ENCODE results near the gene FAM47E. TPM values are rescaled to one million over a fixed set of nuclear protein-coding genes. Genes with fewer than 3 reads are reported as not detected.

The FAM47E gene
- total RNA-seq, 1 experiment from 2014 or later: 2.0 TPM

DNA sequence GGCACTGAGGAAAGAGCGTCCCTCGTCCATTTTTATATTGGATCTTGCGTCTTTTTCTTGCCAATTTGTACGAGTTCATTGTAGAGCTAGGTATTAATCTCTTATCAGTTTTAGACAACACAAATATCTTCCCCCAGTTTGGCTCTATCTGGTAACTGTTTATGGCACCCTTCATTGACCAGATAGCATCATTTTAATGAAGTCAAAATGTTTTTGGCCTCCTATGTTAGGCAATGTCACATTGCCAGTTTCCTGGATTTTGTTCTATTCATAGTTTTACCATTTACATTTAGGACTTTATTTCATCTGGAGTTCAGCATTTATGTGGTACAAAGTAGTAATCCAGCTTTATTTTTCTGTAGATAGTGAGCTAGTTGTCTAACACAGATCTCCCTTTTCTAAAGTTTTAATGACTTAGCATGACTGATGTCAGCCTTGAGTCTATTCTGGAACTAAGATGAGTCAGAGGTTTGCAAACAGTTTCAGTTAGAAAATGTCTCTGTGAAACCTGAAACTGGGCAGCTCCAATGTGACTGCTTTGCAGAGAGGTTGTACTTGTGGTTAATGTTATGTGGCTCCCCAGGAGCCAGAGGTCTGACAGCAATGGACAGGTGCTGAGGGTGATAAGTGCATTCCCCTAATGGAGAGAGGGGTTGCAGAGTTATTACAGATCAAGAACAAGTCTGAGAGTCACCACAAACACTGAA lies 49.7 kb downstream of the FAM47E start:
- DNase-seq: no peak
- Histone ChIP-seq H4K91ac (ENCODE audit: insufficient read length, low read depth, low read length) (no peak overlapping the region), H2AFZ (ENCODE audit: low read length) (no peak overlapping the region), H4K8ac (replicated peaks; ENCODE audit: insufficient read length, low read depth, low read length) (no peak overlapping the region), H3K23ac (ENCODE audit: insufficient read length, low read depth, low read length) (no peak overlapping the region), H3K56ac (ENCODE audit: insufficient read length, low read depth, low read length) (no peak overlapping the region), H3K4ac (ENCODE audit: low read depth, low read length) (no peak overlapping the region), H3K79me2 (ENCODE audit: insufficient read depth, low read length) (no peaks in the 10 kb centered on the region), H3K14ac (ENCODE audit: insufficient read depth, low read length) (no peak overlapping the region), H4K5ac (ENCODE audit: insufficient read length, low read depth, low read length) (no peak overlapping the region), H3K27me3 (ENCODE audit: insufficient read depth, low read length) (peaks cover 4% of the 10 kb centered on the region; the same call in 1 of the 2 replicates), H3K18ac (ENCODE audit: insufficient read length, low read depth, low read length) (no peak overlapping the region), H4K20me1 (ENCODE audit: control insufficient read depth, insufficient read depth, insufficient read length) (no peaks in the 10 kb centered on the region), H2BK20ac (ENCODE audit: low read depth, low read length, poor library complexity, severe bottlenecking) (no peak overlapping the region), H2BK5ac (ENCODE audit: insufficient read length, low read length) (no peak overlapping the region), H3K4me1 (ENCODE audit: insufficient read depth, low read length) (peaks cover 1% of the 10 kb centered on the region; the same call in 1 of the 2 replicates), H3K23me2 (ENCODE audit: insufficient read length, low read depth, low read length, poor library complexity, severe bottlenecking) (peaks cover 2% of the 10 kb centered on the region), H2AK5ac (ENCODE audit: insufficient read length, low read length) (no peak overlapping the region), H2BK120ac (ENCODE audit: low read depth, low read length, poor library complexity, severe bottlenecking) (no peak overlapping the region), H3K79me1 (ENCODE audit: insufficient read depth, low read depth, low read length, poor library complexity, severe bottlenecking) (no peaks in the 10 kb centered on the region), H2BK15ac (ENCODE audit: low read depth, low read length) (no peak overlapping the region), H2BK12ac (ENCODE audit: insufficient read length, low read depth, low read length) (no peak overlapping the region), H3K4me2 (ENCODE audit: insufficient read depth, insufficient read length, low read length) (no peak overlapping the region), H3K27ac (ENCODE audit: insufficient read length, low read depth, low read length) (no peak overlapping the region), H3K9ac (ENCODE audit: extremely low read depth, insufficient read length, low read length) (no peak overlapping the region), H3K9me3 (ENCODE audit: control insufficient read depth, low read depth, low read length) (peaks cover 3% of the 10 kb centered on the region), H3T11ph (ENCODE audit: low read length) (no peak overlapping the region)
- no peak overlapping the region for H3K27ac Mint-ChIP-seq
- H3K4me1 Mint-ChIP-seq: peaks cover 2 to 8% of the 10 kb centered on the region in 2 experiments; a peak in 3 of 4 replicates
- peaks cover 8 to 19% of the 10 kb centered on the region in 2 experiments for H3K9me3 Mint-ChIP-seq
- peaks cover 1 to 8% (median 4%) of the 10 kb centered on the region in 3 experiments; a peak in 5 of 7 replicates for H3K36me3 Mint-ChIP-seq (ENCODE audit: insufficient read depth in 1 of 3, low read depth in 3 of 3)
- peaks cover 16% of the 10 kb centered on the region for H3K27me3 Mint-ChIP-seq (ENCODE audit: low read depth)
- TF ChIP-seq, protein P1, sequence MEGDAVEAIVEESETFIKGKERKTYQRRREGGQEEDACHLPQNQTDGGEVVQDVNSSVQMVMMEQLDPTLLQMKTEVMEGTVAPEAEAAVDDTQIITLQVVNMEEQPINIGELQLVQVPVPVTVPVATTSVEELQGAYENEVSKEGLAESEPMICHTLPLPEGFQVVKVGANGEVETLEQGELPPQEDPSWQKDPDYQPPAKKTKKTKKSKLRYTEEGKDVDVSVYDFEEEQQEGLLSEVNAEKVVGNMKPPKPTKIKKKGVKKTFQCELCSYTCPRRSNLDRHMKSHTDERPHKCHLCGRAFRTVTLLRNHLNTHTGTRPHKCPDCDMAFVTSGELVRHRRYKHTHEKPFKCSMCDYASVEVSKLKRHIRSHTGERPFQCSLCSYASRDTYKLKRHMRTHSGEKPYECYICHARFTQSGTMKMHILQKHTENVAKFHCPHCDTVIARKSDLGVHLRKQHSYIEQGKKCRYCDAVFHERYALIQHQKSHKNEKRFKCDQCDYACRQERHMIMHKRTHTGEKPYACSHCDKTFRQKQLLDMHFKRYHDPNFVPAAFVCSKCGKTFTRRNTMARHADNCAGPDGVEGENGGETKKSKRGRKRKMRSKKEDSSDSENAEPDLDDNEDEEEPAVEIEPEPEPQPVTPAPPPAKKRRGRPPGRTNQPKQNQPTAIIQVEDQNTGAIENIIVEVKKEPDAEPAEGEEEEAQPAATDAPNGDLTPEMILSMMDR (conservative IDR thresholded peaks at IDR 0.05): no peak
- no peak overlapping the region for H3K4me3 Mint-ChIP-seq
- no CpG with 5 or more reads among the region's 4 CpGs for WGBS (ENCODE audit: extremely low coverage, insufficient read length, low lambda C conversion rate)

Data from H9 (cell line).